GM18526 (cell line): ENCODE measurements around the gene GPR85.

ENCODE experiments used
- POLR2A ChIP-seq: IDR thresholded peaks from 3 replicates; pipeline ENCODE4 v1.6.1; 2011; ENCODE audit not compliant: insufficient read length; ENCODE audit errors: extremely low read depth

Gene GPR85, protein sequence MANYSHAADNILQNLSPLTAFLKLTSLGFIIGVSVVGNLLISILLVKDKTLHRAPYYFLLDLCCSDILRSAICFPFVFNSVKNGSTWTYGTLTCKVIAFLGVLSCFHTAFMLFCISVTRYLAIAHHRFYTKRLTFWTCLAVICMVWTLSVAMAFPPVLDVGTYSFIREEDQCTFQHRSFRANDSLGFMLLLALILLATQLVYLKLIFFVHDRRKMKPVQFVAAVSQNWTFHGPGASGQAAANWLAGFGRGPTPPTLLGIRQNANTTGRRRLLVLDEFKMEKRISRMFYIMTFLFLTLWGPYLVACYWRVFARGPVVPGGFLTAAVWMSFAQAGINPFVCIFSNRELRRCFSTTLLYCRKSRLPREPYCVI

DNA sequence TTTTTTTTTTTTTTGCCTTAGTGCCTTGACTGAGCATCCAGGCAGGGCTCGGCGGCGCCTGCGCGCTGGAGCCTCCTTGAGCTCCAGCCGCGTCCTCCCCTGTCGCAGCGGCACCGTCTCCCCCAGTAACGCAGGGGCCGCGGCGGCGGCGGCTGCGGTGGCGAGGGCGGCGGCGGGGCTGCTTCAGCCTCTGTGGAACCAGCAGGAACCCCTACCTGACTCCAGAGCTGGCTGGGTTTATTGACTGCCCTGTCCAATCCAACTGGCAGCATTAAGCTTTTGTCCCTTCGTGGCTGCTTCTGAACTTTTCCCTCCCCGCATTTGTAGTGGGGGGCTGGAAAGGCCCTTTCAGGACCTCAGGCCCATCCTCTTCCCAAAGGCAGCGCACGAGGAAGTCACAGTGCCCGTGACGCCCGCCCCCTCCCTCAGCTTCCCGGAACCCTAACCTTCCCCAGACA lies at the start of gene GPR85:
Gene GPR85 (minus strand): TSS at position 397 of the 458 bp plus-strand sequence. CDS start 2,106 bp downstream, outside the sequence.
- no peak for TF ChIP-seq POLR2A

DNA sequence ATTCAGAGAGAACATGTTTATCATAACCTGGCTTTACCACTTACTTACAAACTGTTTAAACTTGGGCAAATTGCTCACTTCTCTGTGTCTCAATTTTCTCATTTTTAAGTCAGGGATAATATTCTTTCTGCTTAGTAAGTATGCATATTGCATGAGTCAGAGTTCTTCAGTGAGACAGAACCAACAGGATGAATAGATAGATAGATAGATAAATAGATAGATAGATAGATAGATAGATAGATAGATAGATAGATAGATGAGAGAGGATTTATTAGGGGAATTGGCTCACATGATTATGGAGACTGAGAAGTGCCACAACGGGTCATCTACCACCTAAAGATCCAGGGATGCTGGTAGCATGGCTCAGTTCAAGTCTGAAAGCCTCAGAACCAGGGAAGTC lies 47.4 kb upstream of the GPR85 start:
- no peak for TF ChIP-seq POLR2A

DNA sequence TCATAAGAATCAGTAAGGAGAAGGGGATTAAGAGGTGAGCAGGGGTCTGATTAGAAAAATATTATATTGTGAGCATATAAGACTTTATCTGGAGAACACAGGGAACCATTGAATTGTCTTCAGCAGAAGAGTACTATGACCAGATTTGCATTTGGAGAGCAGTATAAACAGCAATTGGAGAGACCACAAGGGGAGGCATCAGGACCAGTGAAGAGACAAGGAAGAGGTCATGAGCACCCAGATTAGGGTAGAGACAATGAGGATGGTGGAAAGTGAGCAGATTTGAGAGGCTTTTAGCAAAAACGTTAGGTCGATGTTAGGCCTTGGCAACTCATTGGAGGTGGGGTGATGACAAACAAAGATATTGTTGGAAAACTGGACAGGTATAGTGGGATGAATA lies 44.7 kb upstream of the GPR85 start:
- no peak for TF ChIP-seq POLR2A

DNA sequence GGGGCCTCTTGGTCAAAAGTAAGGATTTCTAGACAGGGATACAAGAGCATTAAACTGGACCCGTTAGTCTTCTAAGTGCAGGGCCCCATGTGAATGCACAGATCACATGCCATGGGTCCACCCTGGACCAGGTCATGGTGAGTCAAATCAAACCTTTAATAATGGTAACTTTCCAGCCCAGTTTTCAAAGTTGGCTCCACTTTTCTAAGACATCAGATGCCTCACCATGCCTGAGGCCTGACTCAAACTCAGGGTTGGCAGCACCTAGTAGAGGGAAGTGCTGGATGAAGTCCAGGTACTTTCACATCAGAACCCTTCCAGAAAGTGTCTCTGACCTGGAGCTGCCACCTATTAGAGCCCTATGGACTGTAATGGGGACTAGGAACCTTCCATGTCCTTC lies 41.4 kb upstream of the GPR85 start:
- TF ChIP-seq POLR2A = no peak

DNA sequence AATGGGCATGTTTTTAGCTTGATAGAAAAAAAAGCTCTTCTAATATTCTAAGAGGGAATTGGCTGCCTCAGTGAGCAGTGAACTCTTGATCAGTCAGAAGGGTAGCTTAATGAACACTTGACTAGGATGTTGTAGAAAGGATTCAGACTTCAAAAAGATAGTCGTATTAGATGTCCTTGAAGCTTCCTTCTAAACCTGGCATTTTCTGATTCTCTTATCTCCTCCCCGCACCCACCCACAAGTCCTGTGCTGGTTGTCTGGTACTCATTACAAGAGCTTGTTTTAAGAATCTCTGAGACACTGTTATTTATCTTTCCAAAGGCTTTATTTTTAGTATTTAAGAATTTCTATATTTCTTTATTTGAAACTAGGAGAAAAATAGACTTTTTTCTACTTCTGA lies 39.1 kb upstream of the GPR85 start:
- no peak for TF ChIP-seq POLR2A

DNA sequence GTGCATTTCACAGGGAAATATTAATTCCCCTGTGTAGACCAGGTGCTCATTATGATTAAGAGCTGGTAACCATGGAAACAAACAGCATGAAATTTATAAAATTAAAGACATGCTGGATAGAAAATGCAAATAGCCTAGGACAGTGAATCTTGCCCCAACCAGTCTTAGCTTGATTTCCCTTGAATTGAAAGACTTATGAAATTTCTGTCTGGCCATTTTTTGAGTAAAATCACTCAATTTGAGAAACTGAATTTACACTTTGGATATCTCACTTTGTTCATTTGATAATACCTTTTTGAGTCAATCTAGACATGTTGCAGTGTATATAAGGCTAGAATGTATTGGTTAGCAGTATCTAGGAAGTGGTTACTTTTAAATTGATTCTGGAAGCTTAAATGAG lies 36.1 kb upstream of the GPR85 start:
- TF ChIP-seq POLR2A = no peak

DNA sequence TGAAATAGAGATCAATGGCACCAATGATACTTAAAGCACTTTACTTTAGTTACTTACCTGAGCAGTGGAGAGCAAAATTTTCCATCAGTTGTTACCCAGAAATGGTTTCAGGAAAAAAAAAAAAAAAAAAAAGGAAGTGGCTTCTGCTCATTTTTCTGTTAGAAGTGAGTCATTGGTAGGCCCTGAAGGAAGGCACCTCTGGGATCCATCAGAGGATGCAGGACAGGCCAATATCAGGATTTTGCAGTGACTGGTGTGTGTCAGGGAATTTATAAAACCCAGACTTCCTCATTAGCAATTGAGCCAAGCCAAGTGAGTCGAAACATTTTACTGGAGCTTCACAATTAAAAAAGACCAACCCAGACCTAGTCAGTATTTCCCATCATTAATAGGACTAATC lies 34.0 kb upstream of the GPR85 start:
- TF ChIP-seq POLR2A = no peak

DNA sequence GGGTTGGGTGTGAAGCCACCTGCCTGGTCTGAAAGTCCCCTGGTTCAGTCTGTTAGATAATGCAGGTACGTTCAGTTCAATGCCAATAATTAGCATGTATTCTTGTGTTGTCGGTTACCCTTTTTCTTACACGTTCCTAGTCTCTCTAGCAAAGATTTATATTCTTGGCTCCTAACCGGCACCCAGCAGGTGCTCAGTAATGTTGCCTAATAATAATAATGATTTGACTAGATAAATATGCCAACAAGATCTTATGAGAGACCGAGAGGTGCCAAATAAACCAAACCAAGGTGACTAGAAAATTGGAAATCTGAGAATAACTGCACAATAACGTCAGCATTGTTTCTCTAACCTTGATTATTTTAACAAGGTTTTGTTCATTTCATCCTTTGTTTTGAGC lies 32.8 kb upstream of the GPR85 start:
- no peak for TF ChIP-seq POLR2A

DNA sequence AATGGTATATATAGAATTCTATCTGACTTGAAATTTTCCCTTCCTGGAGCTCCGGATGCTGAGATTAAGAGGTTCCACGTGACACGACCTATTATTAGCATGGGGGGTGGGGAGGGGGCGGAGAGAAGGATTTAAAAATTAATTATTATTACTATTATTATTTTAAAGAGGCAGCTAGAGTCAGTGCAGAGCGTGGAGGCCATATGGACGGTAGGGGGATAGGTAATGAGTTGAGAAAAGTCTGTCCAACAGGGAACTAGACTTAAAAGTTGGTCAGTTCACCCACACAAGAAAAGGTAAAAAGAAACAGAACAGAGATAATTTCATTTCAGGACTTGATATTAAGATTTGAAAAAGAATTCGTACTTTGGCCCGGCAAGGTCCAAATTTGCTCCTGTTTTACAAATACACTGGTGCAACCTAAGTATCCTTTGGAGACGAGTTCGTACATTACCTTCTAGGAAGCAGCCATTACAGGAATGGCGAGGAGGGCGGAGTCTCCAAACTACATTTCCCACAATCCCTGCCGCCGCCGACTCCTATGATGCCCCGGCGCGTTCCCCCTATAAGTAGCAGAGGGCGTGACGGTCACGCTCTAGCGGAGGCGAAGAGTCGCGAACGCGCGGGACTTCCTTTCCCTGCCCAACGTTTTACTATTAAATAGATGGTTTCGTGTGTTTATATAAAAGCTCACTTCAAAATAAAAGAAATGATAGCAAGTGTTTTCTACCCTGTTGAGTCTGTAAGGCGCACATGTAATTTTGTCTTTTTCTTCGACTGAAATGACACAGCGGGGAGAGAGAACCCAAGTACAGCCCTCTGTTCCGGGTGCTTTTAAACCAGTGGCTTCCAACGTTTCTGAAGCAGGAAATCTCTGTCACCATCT lies 31.7 kb upstream of the GPR85 start, which contains the start of gene SMIM30:
Gene SMIM30 (minus strand): TSS at position 481 of the 886 bp plus-strand sequence. CDS start 976 bp downstream, outside the sequence.
- peak; percentile 59 for TF ChIP-seq POLR2A

DNA sequence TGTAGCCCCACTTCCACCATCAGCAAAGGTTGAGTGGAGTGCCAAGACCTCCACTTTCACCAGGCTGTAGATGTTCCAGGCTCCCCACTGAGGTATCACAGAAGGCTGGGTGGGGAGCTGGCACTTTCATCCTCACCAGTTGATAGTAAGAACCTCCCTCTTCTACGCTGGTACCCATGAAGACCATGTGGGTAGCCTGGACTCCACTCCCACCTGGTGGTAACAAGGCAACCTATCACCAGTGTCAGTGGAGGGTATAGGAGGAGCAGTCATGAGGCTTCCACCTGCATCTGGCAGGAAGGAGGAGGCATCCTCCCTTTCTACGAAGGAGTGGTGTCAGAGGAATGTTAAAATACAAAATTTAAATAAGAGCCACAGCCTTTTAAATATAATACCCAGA lies 27.3 kb upstream of the GPR85 start:
- no peak for TF ChIP-seq POLR2A

DNA sequence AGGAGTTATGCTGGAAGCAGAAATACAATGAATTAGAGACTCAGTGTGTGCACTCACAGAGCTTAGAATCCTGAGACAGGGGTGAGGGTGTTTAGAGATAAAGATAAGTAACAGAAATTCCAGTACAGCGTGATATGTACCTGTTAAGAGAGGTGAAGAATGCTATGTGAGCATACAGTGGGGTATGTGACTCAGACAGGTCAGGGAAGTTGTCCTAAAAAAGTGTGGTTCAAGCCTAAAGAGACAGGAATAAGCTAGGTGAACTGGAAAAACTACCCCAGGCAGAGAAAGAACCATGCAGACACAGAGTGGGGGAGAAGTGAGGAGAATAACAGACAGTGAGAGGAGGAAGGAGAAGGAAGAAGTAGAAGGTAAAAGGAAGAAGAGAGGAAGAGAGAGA lies 23.1 kb upstream of the GPR85 start:
- TF ChIP-seq POLR2A = no peak

DNA sequence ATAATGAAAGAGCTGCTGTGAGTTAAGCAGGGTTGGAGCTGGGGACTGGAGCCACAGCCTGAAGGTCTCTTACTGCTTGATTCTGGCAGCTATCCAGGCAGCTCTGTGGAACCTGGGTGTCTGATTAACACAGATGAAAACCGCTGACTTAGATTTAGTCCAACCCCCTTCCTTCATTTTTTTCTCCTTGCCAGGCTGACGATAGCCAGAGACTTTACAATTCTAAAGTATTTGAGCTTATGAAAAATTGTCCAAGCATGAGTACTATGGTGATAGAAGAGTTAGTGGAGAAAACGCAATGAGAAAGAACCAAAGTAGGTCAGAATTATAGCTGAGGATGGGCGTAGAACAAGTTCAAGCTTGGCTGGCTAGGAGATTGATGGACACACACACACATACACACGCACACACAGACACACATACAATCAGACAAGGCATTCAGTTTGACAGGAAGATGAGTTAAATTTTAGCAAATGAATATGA lies 13.5 kb upstream of the GPR85 start:
- TF ChIP-seq POLR2A = no peak

DNA sequence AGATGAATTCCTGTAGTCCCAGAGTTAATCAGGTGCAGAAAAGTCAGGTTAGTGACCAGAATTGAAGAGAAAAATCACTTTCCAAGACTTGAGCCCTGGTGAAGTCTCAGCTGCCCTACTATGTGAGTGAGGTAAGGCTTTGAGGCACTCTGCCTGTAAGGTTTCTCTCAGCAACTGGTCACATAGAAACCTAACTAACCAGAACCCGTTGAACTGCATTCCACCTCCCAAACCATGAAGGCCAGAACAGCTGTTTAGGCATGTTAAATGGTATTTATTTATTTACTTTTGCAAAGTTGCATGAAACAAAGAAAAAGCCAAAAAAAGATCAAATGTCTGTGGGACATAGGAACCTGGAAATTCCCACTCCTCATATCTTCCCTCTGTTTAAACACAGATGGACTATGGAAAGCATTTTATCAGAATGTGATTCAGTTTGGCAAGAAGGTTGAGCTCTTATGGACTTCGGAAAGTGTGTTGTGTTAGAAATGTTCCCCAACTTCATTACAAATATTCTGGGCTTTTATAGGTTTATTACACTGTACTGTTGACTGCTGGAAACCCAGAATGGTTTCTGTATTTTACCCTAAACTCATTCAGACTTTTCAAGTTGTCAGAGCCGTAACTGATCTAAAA lies 12.8 kb upstream of the GPR85 start:
- no peak for TF ChIP-seq POLR2A

DNA sequence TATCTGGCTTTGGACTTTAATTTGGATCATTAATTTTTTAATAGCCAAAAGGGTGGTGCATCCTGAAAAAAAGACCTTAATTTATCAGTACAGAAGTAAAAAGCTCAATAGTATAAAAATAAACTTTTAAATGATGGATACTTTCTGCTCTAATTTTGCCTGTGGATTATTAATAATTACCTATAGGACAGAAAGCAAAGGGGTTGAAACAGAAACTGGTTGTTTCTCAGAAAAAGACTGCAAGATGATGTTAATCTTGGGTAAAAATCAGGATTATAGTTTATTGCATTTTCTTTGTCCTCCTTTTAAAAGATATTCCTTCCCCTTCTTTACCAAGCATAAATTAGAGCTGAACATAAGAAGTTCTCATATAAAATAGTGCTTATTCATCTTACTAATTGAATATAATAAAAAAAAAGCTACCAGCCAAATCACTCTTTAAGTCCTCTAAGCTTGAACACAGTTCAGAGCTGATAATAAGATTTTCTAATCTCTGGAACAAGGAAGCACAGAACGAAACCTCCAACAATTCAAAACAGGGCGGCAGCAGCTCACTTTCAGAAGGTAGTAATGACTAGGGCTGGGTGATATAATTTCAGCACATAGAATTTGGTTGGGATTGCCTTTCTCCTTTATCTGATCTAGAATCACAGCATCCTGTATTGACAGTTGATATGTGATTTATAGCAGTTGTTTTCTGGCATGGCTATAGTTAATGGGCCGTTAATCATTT lies 8.1 kb upstream of the GPR85 start:
- TF ChIP-seq POLR2A = no peak

DNA sequence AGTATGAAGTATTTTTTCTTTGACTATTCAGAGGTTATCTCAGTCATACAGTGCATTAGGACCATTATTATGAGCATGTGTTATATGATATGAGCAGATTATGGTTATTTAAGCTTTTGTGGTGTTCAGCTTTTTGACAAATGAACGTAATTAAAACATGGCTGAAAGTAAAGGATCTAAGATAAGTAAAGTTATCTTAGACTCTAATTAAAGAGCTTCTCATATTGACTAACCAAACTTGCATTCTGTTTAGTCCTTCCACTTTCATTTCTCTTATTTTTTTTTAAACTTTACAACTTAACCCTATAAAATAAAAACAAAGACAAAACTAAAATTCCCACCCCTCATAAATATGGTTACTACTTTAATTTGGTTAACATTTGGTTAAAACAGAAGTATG lies 6.9 kb upstream of the GPR85 start:
- no peak for TF ChIP-seq POLR2A

DNA sequence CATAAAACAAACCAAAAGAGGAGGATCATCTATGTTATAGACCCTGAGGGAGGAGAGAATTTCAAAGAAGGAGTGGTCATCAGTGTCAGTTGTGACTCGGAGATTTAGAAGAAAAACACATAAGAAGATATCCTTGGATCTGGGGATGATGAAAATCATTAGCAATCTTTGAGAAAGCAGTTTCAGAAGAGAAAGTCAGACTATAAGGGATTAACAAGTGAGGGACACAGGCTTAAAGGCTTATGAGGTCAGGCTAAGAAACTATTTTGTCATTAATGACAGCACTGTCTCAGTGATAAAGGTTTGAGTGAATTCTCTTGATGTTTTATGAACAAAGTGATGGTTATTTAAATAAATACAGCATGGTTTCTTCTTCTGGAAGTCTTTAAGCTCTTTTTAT lies 6.1 kb upstream of the GPR85 start:
- no peak for TF ChIP-seq POLR2A
